ENCODE measurements around the gene DCTN2. TPM values are rescaled to one million over a fixed set of nuclear protein-coding genes. Genes with fewer than 3 reads are reported as not detected.

DCTN2 gene
- polyA plus RNA-seq, 2 of the 4 experiments (the other 2 are of a cell fraction) = 169 to 211 TPM

DNA sequence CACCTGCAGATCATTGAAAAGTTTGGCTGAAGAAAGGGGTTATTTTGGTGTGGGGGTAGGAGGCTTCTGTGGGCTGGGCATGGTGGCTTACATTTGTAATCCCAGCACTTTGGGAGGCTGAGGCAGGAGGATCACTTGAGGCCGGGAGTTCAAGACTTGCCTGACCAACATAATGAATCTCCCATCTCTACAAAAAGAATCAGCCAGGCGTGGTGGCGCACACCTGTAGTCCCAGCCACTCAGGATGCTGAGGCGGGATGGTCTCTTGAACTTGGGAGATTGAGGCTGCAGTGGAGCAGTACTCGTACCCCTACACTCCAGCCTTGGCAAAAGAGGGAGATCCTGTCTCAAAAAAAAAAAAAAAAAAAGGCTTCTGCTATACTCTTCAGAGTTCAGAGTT, 33.7 kb downstream of the DCTN2 start:
- DNase-seq (ENCODE audit: low read depth in 1 of 2, low spot score in 1 of 2) (no peak), FAIRE-seq (no peak), ATAC-seq (no peak)
- H3K4me2 ChIP-seq = no peak overlapping the region
- ChIA-PET POLR2A (no interaction called here), CTCF (interaction anchor here (1.3 to 1.7 kb wide), 2 partner anchors 51 to 54 kb away, joined by 3 to 6 read pairs; no protein-coding TSS in a partner anchor)
- TF ChIP-seq ZSCAN20 (CRISPR knock-in tag; IDR thresholded peaks at IDR 0.05) (no peak), MYC (IDR thresholded peaks at IDR 0.05; ENCODE audit: borderline replicate concordance, low read length) (no peak), EHF (CRISPR knock-in tag; IDR thresholded peaks at IDR 0.05) (no peak), RAD21 (conservative IDR thresholded peaks at IDR 0.05 in 1 of 2, IDR thresholded peaks at IDR 0.05 in 1 of 2) (no peak), JUNB (IDR thresholded peaks at IDR 0.05) (no peak), ZNF302 (CRISPR knock-in tag; IDR thresholded peaks at IDR 0.05) (no peak), CHD4 (IDR thresholded peaks at IDR 0.05; ENCODE audit: borderline replicate concordance) (no peak), NPAS2 (CRISPR knock-in tag; IDR thresholded peaks at IDR 0.05; ENCODE audit: borderline replicate concordance) (no peak), MAZ (IDR thresholded peaks at IDR 0.05; ENCODE audit: borderline replicate concordance, low read depth, low read length) (no peak), KDM5A (IDR thresholded peaks at IDR 0.05) (no peak), HOXA7 (CRISPR knock-in tag; IDR thresholded peaks at IDR 0.05) (no peak), MAFK (IDR thresholded peaks at IDR 0.05; ENCODE audit: partially characterized antibody) (no peak), POLR2AphosphoS2 (conservative IDR thresholded peaks at IDR 0.05; ENCODE audit: low read length) (no peak), HOXB5 (CRISPR knock-in tag; IDR thresholded peaks at IDR 0.05) (no peak)
- TF ChIP-seq, protein P1, sequence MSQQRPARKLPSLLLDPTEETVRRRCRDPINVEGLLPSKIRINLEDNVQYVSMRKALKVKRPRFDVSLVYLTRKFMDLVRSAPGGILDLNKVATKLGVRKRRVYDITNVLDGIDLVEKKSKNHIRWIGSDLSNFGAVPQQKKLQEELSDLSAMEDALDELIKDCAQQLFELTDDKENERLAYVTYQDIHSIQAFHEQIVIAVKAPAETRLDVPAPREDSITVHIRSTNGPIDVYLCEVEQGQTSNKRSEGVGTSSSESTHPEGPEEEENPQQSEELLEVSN (IDR thresholded peaks at IDR 0.05; ENCODE audit: borderline replicate concordance, low read depth) = no peak
- TF ChIP-seq, protein P2, sequence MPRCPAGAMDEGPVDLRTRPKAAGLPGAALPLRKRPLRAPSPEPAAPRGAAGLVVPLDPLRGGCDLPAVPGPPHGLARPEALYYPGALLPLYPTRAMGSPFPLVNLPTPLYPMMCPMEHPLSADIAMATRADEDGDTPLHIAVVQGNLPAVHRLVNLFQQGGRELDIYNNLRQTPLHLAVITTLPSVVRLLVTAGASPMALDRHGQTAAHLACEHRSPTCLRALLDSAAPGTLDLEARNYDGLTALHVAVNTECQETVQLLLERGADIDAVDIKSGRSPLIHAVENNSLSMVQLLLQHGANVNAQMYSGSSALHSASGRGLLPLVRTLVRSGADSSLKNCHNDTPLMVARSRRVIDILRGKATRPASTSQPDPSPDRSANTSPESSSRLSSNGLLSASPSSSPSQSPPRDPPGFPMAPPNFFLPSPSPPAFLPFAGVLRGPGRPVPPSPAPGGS (IDR thresholded peaks at IDR 0.05) = no peak
- TF ChIP-seq, protein P3, sequence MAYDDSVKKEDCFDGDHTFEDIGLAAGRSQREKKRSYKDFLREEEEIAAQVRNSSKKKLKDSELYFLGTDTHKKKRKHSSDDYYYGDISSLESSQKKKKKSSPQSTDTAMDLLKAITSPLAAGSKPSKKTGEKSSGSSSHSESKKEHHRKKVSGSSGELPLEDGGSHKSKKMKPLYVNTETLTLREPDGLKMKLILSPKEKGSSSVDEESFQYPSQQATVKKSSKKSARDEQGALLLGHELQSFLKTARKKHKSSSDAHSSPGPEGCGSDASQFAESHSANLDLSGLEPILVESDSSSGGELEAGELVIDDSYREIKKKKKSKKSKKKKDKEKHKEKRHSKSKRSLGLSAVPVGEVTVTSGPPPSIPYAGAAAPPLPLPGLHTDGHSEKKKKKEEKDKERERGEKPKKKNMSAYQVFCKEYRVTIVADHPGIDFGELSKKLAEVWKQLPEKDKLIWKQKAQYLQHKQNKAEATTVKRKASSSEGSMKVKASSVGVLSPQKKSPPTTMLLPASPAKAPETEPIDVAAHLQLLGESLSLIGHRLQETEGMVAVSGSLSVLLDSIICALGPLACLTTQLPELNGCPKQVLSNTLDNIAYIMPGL (CRISPR knock-in tag; IDR thresholded peaks at IDR 0.05; ENCODE audit: borderline replicate concordance) = no peak
- TF ChIP-seq, protein P4, sequence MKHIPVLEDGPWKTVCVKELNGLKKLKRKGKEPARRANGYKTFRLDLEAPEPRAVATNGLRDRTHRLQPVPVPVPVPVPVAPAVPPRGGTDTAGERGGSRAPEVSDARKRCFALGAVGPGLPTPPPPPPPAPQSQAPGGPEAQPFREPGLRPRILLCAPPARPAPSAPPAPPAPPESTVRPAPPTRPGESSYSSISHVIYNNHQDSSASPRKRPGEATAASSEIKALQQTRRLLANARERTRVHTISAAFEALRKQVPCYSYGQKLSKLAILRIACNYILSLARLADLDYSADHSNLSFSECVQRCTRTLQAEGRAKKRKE (CRISPR knock-in tag; IDR thresholded peaks at IDR 0.05; ENCODE audit: low read depth) = no peak
- TF ChIP-seq, protein P5, sequence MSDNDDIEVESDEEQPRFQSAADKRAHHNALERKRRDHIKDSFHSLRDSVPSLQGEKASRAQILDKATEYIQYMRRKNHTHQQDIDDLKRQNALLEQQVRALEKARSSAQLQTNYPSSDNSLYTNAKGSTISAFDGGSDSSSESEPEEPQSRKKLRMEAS (IDR thresholded peaks at IDR 0.05) = no peak
- WGBS (ENCODE audit: missing lambda C conversion rate) = 97% methylated on average over 5 of the region's 5 CpGs
- no peaks in the 10 kb centered on the region for H3K9me3 ChIP-seq
- peaks cover 19% of the 10 kb centered on the region for H3K4me1 ChIP-seq
- no peak overlapping the region for H3K27ac ChIP-seq
- no peak overlapping the region for H3K4me3 ChIP-seq

DNA sequence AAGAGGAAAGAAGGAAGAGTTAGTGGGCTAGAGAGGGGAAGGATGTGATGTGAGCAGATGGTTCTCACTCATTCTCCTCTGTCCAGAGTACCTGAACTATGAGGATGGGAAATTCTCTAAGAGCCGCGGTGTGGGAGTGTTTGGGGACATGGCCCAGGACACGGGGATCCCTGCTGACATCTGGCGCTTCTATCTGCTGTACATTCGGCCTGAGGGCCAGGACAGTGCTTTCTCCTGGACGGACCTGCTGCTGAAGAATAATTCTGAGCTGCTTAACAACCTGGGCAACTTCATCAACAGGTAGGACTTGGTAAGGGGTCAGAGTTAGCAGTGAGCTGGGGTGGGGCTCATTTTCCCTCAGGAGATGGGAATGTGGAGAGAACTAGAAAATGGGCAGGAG, 34.3 kb downstream of the DCTN2 start:
- FAIRE-seq = no peak
- peaks cover 13% of the 10 kb centered on the region for H3K4me1 ChIP-seq
- peak in 1 of 2 experiments; percentile 5; a peak in 1 of 6 replicates for ATAC-seq
- H3K4me2 ChIP-seq = no peak overlapping the region
- no peaks in the 10 kb centered on the region for H3K9me3 ChIP-seq
- CTCF ChIA-PET = interaction anchor here (1.3 to 2.1 kb wide), 2 partner anchors 10 to 53 kb away, joined by 3 to 11 read pairs; no protein-coding TSS in a partner anchor
- TF ChIP-seq POLR2AphosphoS2 (conservative IDR thresholded peaks at IDR 0.05; ENCODE audit: low read length) (0 out of 2 replicates have a peak, but pooled peaks have one; percentile 40), HDAC2 (IDR thresholded peaks at IDR 0.05) (no peak), EP300 (IDR thresholded peaks at IDR 0.05) (no peak), KDM5A (IDR thresholded peaks at IDR 0.05) (no peak)
- DNase-seq (ENCODE audit: low read depth in 1 of 2, low spot score in 1 of 2) = no peak
- POLR2A ChIA-PET = interaction anchor here (0.8 kb wide), 1 partner anchor 8 kb away, joined by 3 read pairs; the partner anchor contains the start of gene DDIT3
- H3K27ac ChIP-seq = no peak overlapping the region
- 92% methylated on average over 6 of the region's 6 CpGs for WGBS (ENCODE audit: missing lambda C conversion rate)
- no peak overlapping the region for H3K4me3 ChIP-seq

Data from A549 (cell line).